Neuron (in vitro differentiated cells): ENCODE data around the gene NRIP1.

ENCODE experiments used
- H2AFZ ChIP-seq: one replicate; pipeline ENCODE4 v1.6.1; 2013; ENCODE audit warnings: low read depth, mild to moderate bottlenecking, inconsistent platforms, low read length, moderate library complexity
- H3K27me3 ChIP-seq: one replicate; pipeline ENCODE4 v1.6.1; 2013; ENCODE audit warnings: low read length; ENCODE audit not compliant: insufficient read depth
- H3K36me3 ChIP-seq: one replicate; pipeline ENCODE4 v1.6.1; 2013; ENCODE audit warnings: low read length; ENCODE audit not compliant: insufficient read depth
- H3K4me1 ChIP-seq: one replicate; pipeline ENCODE4 v1.6.1; 2013; ENCODE audit warnings: low read length; ENCODE audit not compliant: insufficient read depth
- H3K4me3 ChIP-seq: 2 replicates; pipeline ENCODE4 v1.5.1; 2013; ENCODE audit warnings: mild to moderate bottlenecking, low read length, moderate library complexity
- H3K9me3 ChIP-seq: one replicate; pipeline ENCODE4 v1.6.1; 2013; ENCODE audit warnings: low read length

NRIP1 gene

DNA sequence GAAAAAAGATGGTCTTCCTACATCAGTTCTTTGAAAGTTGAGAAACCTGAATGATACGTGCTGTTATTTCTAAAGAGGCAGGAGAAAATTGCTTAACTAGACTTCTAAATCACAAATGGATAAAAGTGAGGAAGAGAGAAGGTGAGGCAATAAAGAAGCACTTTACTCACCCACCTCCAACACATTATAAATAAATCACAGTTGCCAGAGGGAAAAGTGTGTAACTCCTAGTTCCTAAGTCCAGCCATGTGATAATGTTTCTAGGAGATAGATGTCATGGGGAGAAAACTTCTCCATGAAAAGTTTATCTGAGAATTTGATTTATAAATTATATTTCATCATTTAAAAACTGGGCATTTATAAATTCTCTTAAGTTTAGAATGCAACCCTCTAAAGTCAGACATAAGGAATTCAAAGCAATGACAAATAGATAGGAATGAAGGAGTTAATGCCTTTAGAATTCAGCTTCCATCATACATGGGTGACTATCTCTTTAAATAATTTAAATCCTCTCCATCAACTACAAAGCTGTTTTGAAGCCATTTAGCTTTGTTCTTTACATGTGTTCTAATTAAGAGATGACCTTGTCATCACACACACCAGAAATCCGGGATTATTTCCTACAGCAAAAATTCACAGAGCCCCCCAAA lies 60.0 kb downstream of the NRIP1 start:
- Histone ChIP-seq H3K4me1 (peaks cover 54% of the 10 kb centered on the region), H3K4me3 (no peak overlapping the region), H3K9me3 (peaks cover 4% of the 10 kb centered on the region), H2AFZ (no peak overlapping the region), H3K27me3 (no peaks in the 10 kb centered on the region), H3K36me3 (no peaks in the 10 kb centered on the region)

DNA sequence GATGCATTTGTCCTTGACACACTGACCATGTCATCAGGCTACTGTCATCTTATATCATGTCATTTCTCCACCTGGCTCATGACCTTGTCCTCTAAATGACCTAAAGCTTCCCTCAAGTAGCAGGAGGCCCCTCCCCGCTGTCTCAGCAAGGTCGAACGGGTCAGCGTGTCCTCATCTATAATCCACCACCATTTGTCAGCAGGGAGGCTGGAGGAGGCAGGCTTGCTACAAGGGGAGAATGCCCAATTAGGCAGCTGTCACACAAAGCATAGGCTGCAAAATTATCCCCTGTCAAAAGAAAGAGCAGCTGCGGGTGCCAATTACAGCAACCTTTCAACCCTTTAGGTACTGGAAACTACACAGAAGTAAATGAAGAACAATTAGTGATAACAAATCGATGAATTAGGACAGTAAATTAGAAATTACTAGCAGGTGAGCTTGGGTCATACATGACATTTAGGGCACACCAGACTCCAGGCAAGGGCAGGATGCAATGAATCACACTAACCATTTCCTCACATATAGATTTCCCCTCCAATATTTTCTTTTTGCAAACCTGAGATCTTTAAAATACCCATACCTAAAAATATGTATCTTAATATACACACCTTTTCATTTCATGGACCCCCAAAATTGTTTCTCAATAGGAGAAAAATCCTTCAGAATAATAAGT lies 61.2 kb downstream of the NRIP1 start:
- peaks cover 54% of the 10 kb centered on the region for H3K4me1 ChIP-seq
- H3K27me3 ChIP-seq: no peaks in the 10 kb centered on the region
- H3K9me3 ChIP-seq: peaks cover 4% of the 10 kb centered on the region
- H3K4me3 ChIP-seq: no peak overlapping the region
- H2AFZ ChIP-seq: no peak overlapping the region
- no peaks in the 10 kb centered on the region for H3K36me3 ChIP-seq

DNA sequence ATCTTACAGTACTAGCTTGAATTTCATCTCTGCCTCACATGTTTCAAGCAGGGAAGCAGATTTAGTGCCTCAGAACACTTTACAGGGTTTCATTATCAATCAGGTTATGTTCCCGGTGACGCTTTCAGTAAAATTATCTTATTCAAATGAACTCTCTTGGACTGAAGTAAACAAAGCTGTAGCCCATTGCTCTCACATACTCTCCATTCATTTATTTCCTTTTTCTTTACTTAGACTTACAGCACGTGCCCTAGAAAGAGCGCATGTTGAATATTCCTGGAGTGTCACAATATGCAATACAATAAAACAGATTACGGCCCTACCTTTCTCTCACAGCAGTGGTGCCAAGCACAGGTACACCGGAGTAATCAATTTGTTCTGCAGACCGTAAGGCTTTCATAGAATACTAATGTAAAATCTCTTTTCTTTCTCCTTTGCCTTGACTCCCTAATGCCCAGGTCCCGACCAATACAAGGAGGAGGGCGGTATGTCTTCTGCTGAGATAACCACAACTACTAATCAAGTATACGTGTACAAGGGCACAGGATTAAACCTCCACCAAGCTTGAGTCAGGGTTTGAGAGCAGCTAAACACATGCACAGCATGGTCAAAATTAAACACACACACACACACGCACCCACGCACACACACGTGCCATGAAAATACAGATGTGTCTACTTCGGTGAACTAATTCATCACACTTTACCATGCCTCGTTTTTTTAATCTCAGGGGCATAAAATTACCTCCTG lies 62.8 kb downstream of the NRIP1 start:
- Histone ChIP-seq H3K4me1 (peaks cover 54% of the 10 kb centered on the region), H2AFZ (no peak overlapping the region), H3K4me3 (no peak overlapping the region), H3K36me3 (no peaks in the 10 kb centered on the region), H3K9me3 (no peaks in the 10 kb centered on the region), H3K27me3 (no peaks in the 10 kb centered on the region)

- Histone ChIP-seq H3K4me3 (no peak overlapping the region), H3K4me1 (peaks cover 51% of the 10 kb centered on the region), H3K9me3 (no peaks in the 10 kb centered on the region), H3K36me3 (no peaks in the 10 kb centered on the region), H2AFZ (no peak overlapping the region), H3K27me3 (no peaks in the 10 kb centered on the region)
Observed at GRCh38 chr21:15001113-15001512, 63.7 kb downstream of the NRIP1 start.

- no peaks in the 10 kb centered on the region for H3K9me3 ChIP-seq
- H3K4me1 ChIP-seq: peaks cover 42% of the 10 kb centered on the region
- no peaks in the 10 kb centered on the region for H3K36me3 ChIP-seq
- no peak overlapping the region for H3K4me3 ChIP-seq
- no peak overlapping the region for H2AFZ ChIP-seq
- no peaks in the 10 kb centered on the region for H3K27me3 ChIP-seq
Observed at GRCh38 chr21:15000081-15000480, 64.7 kb downstream of the NRIP1 start.

GRCh38 chr21:14998784-14999183 lies 66.0 kb downstream of the NRIP1 start:
- Histone ChIP-seq H3K9me3 (no peaks in the 10 kb centered on the region), H3K4me1 (peaks cover 29% of the 10 kb centered on the region), H3K36me3 (no peaks in the 10 kb centered on the region), H3K4me3 (no peak overlapping the region), H3K27me3 (no peaks in the 10 kb centered on the region), H2AFZ (no peak overlapping the region)

GRCh38 chr21:14998336-14998735 lies 66.5 kb downstream of the NRIP1 start:
- Histone ChIP-seq H3K9me3 (no peaks in the 10 kb centered on the region), H3K4me1 (peaks cover 25% of the 10 kb centered on the region), H3K36me3 (no peaks in the 10 kb centered on the region), H3K4me3 (no peak overlapping the region), H2AFZ (no peak overlapping the region), H3K27me3 (no peaks in the 10 kb centered on the region)

GRCh38 chr21:14995695-14996490 lies 68.9 kb downstream of the NRIP1 start:
- Histone ChIP-seq H3K4me3 (no peak overlapping the region), H3K36me3 (peaks cover 3% of the 10 kb centered on the region), H3K27me3 (no peaks in the 10 kb centered on the region), H3K9me3 (no peaks in the 10 kb centered on the region), H3K4me1 (peaks cover 2% of the 10 kb centered on the region), H2AFZ (no peak overlapping the region)

DNA sequence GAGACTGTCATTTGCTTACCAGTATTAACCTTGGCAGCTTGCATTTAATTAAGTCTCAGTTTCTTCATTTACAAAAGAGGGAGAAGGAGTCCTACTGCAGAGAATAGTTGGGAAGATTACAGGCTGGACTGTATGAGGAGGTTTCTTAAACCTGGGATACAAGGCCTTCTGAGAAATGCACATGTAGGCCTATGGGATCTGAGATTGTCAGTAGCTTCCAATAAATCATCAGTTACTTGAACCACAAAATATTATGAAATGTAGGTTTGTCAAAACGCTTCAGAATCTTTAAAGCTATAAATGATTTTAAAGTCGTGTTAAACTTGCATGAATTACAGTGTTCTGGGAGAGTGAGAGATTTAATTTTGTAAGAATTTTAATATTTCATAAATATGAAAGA lies 69.6 kb downstream of the NRIP1 start:
- Histone ChIP-seq H3K27me3 (no peaks in the 10 kb centered on the region), H3K4me3 (no peak overlapping the region), H3K4me1 (no peaks in the 10 kb centered on the region), H2AFZ (no peak overlapping the region), H3K9me3 (no peaks in the 10 kb centered on the region), H3K36me3 (peaks cover 4% of the 10 kb centered on the region)

GRCh38 chr21:14993115-14993514 lies 71.7 kb downstream of the NRIP1 start:
- Histone ChIP-seq H2AFZ (no peak overlapping the region), H3K27me3 (no peaks in the 10 kb centered on the region), H3K9me3 (no peaks in the 10 kb centered on the region), H3K4me1 (peaks cover 1% of the 10 kb centered on the region), H3K4me3 (no peak overlapping the region), H3K36me3 (peaks cover 4% of the 10 kb centered on the region)

- H3K9me3 ChIP-seq: no peaks in the 10 kb centered on the region
- no peak overlapping the region for H2AFZ ChIP-seq
- no peak overlapping the region for H3K4me3 ChIP-seq
- H3K36me3 ChIP-seq: peaks cover 4% of the 10 kb centered on the region
- H3K27me3 ChIP-seq: no peaks in the 10 kb centered on the region
- H3K4me1 ChIP-seq: peaks cover 7% of the 10 kb centered on the region
Observed at GRCh38 chr21:14991957-14992356, 72.8 kb downstream of the NRIP1 start.

DNA sequence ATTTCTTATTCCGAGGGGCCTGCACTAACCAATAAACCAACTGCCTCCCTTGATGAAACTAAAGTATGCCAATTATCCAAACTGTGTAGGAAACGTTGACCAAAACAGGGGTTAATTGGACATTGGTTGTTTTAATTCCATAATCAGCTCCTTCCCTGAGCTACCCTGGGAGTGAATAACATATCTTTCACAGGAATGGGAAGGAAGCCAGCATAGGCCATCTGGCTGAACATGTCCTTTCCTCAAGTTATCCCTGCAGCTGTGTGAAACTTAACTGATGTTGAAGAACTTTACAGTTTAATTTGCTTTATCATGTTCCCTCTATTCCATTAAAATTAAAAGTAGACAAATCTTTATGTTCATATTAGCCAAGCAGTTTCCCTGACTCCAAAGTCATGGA lies 75.4 kb downstream of the NRIP1 start:
- Histone ChIP-seq H3K27me3 (no peaks in the 10 kb centered on the region), H3K36me3 (peaks cover 7% of the 10 kb centered on the region), H3K4me3 (no peak overlapping the region), H2AFZ (no peak overlapping the region), H3K9me3 (no peaks in the 10 kb centered on the region), H3K4me1 (peaks cover 7% of the 10 kb centered on the region)

DNA sequence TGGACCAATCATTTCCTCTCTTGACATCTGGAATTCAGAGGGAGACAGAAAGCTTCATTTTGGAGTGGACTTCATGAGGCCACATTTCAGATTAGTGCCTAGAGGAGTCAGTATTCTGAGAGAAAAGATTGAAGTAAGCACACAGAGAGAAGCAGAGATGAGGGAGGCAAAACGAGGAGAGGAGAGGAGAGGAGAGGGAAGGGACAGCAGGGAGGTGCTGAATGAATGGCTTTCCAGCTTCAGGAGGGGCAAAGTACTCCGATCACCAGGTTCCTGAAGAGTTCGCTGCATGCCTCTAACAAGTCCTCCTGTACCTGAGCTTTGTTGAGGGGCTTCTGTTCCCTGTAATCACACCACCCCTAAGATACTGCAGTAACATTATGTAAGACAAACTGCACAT lies 76.0 kb downstream of the NRIP1 start:
- Histone ChIP-seq H3K9me3 (peaks cover 2% of the 10 kb centered on the region), H2AFZ (no peak overlapping the region), H3K36me3 (peaks cover 7% of the 10 kb centered on the region), H3K27me3 (no peaks in the 10 kb centered on the region), H3K4me1 (peaks cover 7% of the 10 kb centered on the region), H3K4me3 (no peak overlapping the region)
